HG02870 (cell line): ENCODE results near the gene ZBP1.
"Not testable (repeated sequence)": the region's sequence is repeated elsewhere in the genome, so short reads cannot be mapped to it uniquely, and the experiment has no call there.

Experiments
- ATAC-seq: cut with Tn5 transposase; IDR thresholded peaks from one replicate; pipeline ENCODE4 v1.9.1; 2021; ENCODE audit warnings: mild to moderate bottlenecking, moderate library complexity; ENCODE audit not compliant: unreplicated experiment

Gene ZBP1

GRCh38 chr20:57647933-57648785 is 27.9 kb upstream of the ZBP1 start:
- ATAC-seq = no peak

- ATAC-seq = no peak
Observed at GRCh38 chr20:57647006-57647932, 27.0 kb upstream of the ZBP1 start.

GRCh38 chr20:57638895-57639236 is 18.6 kb upstream of the ZBP1 start:
- ATAC-seq = no peak

- no peak for ATAC-seq
Observed at GRCh38 chr20:57638173-57638894, 18.1 kb upstream of the ZBP1 start.

GRCh38 chr20:57633945-57634491 is 13.8 kb upstream of the ZBP1 start:
- no peak for ATAC-seq

- ATAC-seq = no peak
Observed at GRCh38 chr20:57632286-57632685, 12.1 kb upstream of the ZBP1 start.

- ATAC-seq = no peak
Observed at GRCh38 chr20:57630061-57630460, 9.8 kb upstream of the ZBP1 start.

GRCh38 chr20:57629491-57629901 is 9.3 kb upstream of the ZBP1 start:
- ATAC-seq = not testable (repeated sequence)

GRCh38 chr20:57628962-57629308 is 8.7 kb upstream of the ZBP1 start:
- ATAC-seq = not testable (repeated sequence)

- no peak for ATAC-seq
Observed at GRCh38 chr20:57628047-57628961, 8.1 kb upstream of the ZBP1 start.

- no peak for ATAC-seq
Observed at GRCh38 chr20:57627339-57627738, 7.1 kb upstream of the ZBP1 start.

- ATAC-seq = no peak
Observed at GRCh38 chr20:57625978-57626377, 5.8 kb upstream of the ZBP1 start.

GRCh38 chr20:57625181-57625958 is 5.1 kb upstream of the ZBP1 start:
- no peak for ATAC-seq

- no peak for ATAC-seq
Observed at GRCh38 chr20:57624124-57624523, 3.9 kb upstream of the ZBP1 start.

- no peak for ATAC-seq
Observed at GRCh38 chr20:57622579-57623381, 2.6 kb upstream of the ZBP1 start.

GRCh38 chr20:57622201-57622570 is 2.0 kb upstream of the ZBP1 start:
- no peak for ATAC-seq

GRCh38 chr20:57621421-57622200 is 1.4 kb upstream of the ZBP1 start:
- ATAC-seq = no peak

- no peak for ATAC-seq
Observed at GRCh38 chr20:57620999-57621398, 773 bp upstream of the ZBP1 start.
